Activated CD8-positive, alpha-beta memory T cell treated with anti-CD3 and anti-CD28 coated beads, Interleukin-2, amount 50 U/mL, for 48 hours (primary cell): ENCODE results near the gene SMC1B.
"Not testable (repeated sequence)": the region's sequence is repeated elsewhere in the genome, so short reads cannot be mapped to it uniquely, and the experiment has no call there.

Experiments
- DNase-seq: peaks from one replicate; pipeline ENCODE4 v3.0.0-alpha.2; 2020

SMC1B gene

DNA sequence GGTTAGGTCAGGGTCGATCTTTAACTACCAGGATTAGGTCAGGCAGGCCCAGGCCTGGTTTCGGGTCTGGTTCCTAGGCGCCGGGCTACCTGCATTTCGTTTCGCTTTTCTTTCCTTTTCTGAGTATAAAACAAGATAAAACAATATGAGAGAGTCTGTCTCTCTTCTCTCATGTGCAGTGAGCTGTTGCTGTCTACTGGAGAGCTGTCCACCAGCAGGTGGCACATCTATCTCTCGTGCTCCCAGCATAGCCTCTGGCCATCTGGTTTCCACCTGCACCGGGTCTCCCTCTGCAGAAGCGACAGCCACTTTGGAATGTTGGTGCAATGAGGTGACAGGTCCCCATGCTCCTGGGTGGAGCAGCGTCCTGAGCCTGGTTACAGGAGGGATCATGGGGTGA is 27.7 kb upstream of the SMC1B start:
- DNase-seq = peak; percentile 59

DNA sequence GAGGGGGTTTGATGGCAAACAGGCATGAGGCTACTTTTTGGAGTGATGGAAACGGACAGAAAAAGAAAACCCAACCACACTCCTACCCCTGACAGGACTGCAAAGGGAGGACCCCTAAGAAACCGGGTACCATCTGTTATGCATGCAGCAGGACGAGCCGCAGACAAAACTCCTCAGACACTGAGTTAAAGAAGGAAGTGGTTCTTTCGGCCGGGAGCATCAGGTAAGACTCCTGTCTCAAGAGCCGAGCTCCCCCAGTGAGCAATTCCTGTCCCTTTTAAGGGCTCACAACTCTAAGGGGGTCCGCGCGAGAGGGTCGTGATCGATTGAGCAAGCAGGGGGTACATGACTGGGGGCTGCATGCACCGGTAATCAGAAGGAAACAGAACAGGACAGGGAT is 27.3 kb upstream of the SMC1B start:
- not testable (repeated sequence) for DNase-seq

DNA sequence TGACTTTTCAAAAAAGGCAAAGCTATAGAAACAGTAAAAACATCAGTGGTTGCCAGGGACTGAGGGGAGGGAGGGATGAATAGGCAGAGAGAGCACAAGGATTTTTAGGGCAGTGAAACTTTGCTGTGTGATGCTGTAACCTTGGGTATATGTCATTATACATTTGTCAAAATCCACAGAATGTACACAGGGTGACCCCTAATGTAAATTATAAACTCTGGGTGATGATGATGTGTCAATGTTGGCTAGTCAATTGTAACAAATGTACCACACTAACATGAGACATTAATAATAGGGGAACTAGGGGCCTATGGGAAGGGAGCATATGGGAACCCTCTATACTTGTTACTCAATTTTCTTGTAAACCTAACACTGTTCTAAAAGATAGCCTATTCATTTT is 24.9 kb upstream of the SMC1B start:
- DNase-seq = no peak

DNA sequence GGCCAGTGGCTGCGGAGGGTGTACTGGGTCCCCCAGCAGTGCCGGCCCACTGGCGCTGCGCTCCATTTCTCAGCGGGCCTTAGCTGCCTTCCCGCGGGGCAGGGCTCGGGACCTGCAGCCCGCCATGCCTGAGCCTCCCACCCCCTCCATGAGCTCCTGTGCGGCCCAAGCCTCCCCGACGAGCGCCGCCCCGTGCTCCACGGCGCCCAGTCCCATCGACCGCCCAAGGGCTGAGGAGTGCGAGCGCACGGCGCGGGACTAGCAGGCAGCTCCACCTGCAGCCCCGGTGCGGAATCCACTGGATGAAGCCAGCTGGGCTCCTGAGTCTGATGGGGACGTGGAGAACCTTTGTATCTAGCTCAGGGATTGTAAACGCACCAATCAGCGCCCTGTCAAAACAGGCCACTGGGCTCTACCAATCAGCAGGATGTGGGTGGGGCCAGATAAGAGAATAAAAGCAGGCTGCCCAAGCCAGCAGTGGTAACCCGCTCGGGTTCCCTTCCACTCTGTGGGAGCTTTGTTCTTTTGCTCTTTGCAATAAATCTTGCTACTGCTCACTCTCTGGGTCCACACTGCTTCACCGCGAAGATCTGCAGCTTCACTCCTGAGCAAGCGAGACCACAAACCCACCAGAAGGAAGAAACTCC is 23.6 kb upstream of the SMC1B start:
- not testable (repeated sequence) for DNase-seq

DNA sequence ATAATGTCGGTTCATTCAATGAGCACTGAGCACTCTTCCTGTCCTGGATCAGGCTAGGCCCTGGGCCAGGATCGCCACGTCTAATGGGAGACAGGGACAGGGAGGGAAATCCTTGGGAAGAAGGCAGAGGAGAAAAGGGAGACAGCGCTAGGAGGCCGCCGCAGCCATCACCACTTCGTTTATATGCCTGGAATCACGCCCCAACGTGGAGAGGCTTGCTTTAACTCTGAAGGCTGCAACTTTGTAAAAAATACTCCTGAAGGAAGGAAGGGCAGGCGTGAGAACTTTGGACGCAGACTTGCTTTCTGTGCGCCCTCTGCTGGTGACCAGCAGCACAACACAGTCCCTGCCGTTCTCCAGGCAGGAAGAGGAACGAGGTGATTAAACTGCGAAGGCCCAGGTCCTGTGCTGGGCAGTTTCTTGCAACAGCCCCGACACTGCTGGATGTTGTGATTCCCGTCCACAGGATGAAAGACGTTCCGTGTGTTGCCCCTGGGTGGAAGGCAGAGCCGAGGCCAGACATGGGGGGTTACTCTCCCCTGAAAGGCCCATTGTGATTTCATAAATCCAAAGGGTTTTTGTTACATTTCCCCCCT is 22.2 kb upstream of the SMC1B start:
- DNase-seq = peak; percentile 89

DNA sequence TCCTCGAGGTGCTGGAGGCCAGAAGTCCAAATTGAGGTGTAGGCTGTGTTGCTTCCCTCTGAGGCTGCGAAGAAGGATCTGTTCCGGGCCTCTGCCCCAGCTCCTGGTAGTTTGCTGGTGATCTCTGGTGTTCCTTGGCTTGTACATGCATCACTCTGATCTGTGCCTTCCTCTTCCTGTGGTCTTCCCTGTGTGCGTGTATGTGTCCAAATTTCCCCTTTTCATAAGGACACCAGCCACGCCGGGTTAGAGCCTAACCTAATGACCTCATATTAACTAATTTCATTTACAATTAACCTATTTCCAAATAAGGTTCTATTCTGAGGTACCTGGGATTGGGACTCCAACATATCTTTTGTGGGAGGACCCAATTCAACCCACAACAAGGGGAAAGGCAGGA is 21.6 kb upstream of the SMC1B start:
- DNase-seq = no peak

DNA sequence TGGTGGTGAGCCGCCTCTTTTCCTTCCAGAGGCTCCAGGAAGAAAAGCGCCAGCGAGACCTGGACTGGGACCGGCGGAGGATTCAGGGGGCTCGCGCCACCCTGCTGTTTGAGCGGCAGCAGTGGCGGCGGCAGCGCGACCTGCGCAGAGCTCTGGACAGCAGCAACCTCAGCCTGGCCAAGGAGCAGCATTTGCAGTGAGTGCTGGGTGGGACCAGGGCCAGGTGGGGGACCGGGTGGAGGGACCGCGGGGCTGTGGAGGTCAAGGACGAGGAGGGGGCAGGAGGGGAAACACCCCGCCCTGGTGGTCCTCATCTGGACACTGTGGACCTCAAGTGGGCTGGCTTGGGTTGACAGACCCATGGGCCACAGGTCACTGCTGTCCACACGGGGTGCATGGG is 17.5 kb upstream of the SMC1B start:
- DNase-seq = no peak

DNA sequence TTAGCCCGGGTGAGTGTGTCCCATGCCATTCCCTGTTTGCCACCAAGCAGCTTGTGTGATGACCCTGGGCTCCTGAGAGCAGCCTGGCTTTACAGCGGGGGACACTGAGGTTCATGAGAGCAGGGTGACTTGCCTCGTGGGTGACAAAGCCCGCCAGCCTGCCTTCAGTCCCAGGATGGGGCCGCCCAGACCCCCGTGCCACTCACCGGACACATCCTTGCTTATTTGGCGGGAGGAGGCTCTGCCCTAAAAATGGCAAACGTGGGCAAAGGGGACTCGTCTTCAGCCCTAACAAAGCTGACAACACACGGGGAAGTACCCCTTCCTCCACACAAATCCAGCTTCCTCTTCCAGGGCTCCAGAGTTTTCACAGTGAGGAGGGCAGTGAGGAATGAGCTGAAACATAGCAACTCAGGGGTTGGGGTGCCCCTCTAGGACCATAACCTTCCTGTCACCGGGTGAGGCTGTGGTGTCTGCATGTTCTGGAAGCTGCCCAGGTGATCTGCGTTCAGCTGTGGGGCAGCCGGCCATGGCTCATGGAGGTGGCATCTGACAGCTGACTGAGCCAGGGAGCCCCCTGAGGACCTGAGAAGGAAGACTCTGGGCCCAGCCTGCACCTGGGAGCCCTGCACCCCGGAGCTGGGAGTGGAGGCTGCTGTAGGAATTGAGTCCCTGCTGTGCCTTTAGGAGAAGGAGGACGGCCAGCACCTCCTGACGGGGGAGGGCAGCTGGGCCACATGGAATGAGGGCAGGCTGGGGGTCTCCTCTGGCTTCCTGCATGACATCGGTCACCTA is 16.8 kb upstream of the SMC1B start:
- DNase-seq = no peak

DNA sequence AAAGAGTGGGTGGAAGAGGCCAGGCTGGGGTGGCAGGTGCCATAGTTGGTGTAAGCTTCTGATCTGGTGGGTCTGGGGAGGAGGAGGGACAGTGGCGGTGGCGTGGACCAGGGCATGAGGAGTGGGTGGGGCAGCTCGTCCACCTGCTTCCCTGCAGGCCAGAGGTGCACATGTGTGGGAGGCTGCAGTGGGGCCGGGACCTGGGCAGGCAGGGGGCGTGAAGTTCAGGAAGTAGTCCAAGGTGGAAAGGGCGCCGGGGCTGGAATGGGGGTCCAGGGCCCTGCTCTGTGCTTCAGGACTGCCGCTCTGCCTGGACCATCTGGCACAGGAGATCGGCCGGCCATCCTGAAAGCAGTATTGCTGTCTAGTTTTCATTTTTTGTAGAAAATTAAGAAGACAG is 16.0 kb upstream of the SMC1B start:
- DNase-seq = no peak

DNA sequence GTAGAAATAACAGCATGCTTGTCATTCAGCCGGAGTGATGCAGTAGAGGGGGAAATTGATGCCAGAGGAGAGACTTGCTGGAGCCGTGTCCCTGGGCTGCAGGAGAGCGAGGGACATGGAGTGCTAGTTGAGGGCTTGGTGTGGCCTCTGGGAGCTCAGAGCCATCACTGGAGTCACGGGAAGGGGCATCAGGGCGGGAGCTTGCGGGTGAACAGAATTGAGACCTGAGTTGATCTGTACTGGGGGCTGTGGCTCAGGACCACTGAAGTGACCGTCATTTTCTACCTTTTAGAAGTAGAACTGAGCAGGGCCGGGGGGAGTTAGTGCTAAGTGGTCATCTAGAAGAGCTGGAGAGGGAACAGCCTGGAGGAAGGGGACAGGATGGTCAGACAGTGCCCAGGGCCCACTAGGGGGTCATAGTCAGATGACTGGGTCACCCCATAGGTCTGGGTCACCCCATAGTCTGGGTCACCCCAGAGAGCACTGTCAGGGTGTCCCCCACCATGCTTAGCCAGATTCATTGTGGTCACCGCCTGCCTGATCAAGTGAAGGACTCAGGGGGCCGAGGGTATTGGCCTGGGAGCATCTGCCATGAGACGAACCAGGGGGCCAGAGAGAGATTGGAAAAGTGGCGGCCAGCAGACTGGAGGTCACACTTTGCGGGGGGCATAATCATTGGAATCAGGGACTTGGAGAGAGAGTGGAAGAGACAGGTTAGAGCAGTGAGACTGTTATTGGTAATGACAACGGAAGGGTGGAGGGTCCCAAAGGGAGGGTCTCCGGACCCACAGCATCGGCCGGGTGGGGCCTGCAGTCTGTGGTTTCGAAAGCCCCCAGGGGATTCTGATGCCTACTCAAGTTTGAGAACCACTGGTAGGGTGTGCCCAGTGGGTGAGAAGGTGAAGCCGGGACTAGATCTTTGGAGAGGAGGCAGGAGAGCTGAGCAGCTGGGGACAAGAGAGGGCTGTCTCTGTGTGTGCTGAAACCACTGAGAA is 15.3 kb upstream of the SMC1B start:
- no peak for DNase-seq

DNA sequence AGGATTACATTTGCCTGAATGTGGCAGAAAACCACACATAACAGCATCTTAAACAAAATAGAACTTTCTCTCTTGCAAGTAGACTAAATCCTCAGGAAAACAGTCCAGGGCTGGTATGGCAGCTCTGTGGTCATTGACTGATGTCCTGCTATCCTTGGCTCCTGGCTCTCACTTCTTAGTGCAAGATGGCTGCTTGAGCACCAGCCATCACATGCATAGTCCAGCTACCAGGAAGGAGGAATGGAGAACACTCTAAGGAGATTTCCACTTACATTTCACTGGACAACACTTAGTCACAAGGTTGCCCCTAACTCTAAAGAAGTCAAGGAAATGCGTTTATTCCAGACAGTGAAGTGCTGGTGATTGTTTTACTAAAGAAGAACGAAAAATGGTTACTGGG is 13.7 kb upstream of the SMC1B start:
- DNase-seq = no peak

DNA sequence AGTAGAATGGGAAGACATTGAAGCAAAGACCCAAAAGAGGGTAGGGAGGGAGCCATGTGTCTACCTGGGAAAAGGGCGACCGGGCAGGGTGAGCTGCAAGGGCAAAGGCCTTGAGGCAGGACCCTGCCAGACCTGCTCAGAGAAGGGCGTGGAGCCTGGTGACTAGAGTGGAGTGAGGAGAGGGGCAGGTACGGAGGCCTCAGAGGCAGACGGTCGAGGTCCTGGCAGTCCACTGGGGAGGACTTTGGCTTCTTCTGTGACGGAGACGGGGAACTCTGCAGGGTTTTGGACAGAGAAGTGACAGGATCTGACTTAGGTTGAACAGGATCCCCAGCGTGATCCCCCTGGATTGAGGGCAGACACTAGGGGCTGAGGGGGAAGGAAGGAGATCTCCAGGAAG is 13.0 kb upstream of the SMC1B start:
- DNase-seq = no peak

DNA sequence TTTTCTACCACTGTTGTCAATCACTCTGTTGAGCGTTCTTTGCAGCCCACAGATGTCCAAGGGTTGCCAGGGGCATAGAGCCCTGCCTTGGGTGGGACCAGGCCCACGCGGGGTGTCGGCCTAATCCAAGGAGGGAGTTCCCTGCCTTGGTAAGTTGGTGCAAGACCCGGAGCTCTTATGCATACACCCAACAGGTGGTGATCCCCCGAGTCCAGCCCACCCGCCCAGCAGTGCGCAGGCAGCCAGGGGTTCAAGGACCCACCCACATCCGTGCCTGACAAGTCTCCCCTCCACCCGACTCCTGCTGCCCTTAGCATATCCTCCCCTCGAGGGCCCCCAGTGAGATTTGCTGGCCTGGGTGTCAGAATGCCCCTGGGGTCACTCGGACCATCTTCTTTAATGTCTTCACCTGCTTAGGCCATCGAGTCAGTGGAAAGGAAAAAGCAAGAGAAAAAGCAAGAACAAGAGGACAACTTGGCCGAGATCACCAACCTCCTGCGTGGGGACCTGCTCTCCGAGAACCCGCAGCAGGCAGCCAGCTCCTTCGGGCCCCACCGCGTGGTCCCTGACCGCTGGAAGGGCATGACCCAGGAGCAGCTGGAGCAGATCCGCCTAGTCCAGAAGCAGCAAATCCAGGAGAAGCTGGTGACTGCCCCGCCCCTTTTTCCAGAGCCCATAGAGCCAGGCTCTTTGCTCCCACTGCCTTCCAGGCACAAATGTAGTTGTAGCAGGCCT is 12.3 kb upstream of the SMC1B start:
- no peak for DNase-seq

DNA sequence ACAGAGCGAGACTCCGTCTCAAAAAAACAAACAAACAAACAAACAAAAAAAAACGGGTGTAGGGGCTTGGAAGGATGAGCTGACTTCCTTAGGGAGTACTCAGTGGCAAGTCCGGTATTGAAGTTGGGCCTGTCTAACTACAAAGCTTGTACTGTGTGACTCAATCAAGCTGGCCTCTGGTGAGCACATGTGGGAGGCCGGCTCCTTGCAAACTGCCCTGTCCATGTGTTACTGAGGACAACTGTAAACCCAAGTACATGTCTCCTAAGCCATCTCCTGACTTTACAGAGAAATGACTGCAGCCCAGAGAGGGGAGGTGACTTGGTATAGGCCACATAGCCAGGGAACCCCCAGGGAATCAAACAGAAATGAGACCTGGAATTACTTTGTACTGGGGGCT is 11.7 kb upstream of the SMC1B start:
- no peak for DNase-seq

DNA sequence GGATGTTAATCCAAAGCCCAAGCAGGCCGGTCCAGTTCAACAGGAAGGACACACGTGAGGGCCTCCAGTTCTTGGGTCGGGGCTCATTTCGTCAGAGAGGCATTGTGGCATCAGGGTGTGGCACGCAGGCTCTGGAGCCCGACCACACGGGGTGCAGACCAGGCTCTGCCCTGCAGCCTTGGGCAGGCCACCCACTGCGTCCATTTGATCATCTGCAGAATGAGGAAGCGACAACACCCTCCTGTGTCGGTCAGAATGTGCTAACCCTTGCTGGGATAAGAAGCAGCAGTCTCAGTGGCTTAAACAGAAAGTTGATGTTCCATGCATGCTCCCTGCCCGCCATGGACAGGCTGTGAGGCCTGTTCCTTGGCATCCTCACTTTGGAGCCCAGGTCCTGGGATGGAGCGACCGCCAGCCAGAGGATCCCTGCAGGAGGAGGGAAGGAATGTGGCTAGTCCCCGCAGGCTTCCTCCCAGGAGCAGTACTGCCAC is 10.9 kb upstream of the SMC1B start:
- peak; percentile 28 for DNase-seq

DNA sequence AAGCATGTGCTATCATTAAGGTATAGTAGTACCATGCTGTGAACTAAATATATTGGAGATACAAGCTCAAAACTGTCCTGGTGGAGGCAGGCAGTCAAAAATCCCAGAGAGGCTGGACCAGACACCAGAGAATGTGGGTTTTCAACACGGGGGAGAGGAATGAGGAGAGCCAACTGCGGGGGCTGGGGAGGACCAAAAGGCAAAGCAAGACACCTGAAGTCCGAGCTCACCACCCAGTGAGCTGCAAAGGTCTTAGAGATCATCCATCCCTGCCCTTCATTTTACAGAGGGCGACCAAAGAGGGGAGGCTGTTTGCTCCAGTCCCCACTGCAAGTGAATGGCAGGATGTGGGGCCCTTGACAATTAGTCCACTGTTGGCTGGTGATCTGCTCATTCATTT is 10.1 kb upstream of the SMC1B start:
- DNase-seq = peak; percentile 22

DNA sequence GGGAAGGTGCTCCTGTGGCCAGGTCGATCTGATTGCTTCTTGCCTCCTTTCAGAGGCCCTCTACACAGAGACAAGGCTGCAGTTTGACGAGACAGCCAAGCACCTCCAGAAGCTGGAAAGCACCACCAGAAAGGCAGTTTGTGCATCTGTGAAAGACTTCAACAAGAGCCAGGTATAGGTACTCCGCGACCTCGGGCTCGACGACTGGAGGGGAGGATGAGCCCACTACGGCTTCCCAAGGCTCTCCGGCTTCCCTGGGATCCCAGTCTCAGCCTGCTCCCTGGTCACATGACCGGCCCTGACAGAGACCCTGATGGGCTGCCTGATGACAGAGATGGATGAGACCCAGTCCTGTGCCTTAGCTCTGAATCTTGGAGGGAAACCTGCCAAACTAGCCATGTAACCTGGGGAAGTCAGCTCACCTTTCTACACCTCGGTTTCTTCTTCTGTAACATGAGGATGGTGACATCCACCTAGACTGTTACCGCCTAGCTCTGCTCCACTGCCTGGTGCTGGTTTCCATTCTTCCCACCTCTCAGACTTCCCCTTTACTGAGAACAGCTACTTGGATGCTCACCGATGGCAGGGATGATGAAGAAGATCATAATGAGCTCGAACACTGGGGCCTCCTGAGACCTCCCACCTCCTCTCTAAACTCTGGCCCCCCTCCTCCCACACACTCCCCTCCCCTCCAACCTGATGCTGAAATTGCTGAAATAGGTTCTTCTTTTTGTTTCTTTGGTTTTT is 9.0 kb upstream of the SMC1B start:
- DNase-seq = peak; percentile 48

DNA sequence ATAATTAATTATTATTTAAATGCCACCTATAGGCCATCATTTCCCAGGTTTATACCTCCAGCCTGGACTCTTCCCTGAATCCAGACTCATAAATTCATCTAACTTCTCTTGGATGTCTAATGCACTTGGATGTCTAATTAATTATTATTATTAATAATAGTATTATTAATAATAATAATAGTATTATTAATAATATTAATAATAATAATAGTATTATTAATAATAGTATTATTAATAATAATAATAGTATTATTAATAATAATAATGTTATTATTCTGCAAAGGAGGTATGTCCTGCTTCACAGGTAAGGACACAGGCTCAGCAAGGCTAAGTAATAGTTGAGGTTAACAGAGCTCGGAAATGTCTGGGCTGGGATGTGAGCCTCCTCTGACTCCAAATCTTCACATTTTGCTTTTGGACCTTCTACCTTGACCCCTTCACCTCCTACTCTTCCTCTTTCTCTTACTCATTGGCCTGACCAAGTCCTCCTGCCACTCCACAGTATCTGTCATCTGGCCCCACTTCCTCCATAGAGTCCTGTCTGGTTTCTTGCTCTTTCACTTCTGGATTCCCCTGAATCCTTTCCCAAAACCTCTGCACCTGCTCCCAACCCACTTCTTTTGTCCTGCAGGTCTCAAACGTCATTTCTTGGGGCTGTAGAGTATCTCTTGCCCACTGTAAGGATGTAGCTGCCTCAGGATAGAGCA is 8.1 kb upstream of the SMC1B start:
- DNase-seq = no peak

DNA sequence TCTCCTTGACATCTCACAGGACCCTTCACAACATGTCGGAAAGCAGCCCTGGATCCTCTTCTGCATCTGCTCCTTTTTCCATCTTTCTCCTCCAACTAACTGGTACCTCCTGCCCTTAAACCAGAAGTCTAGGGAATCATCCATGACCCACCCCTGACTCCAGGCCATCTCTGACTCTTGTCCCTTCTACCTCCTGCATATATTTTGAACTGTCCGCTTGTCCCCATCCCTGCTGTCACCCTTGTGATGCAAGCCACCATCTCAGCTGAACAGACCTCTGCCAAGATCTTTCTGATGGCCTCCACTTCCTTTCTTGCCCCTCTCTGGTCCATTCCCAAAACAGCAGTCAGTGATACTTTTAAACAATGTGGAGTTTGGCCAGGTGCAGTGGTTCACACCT is 7.1 kb upstream of the SMC1B start:
- peak; percentile 32 for DNase-seq

DNA sequence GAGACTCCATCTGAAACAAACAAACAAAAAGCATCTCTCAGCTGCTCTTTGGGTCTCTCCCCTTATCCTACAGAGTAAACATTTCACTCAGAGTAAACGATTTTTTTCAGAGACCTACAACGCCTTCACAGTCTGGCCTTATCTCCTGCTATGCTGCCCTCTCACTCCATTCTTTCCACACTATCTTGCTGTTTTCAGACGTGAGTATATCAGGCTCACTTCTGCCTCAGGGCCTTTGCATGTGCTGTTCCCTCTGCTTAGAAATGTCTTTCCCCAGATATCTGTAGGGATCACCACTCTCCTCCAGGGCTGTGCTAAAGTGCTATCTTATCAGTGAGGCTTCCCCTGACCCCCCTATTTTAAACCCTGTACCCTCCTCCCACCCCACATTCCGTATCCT is 6.6 kb upstream of the SMC1B start:
- DNase-seq = no peak

DNA sequence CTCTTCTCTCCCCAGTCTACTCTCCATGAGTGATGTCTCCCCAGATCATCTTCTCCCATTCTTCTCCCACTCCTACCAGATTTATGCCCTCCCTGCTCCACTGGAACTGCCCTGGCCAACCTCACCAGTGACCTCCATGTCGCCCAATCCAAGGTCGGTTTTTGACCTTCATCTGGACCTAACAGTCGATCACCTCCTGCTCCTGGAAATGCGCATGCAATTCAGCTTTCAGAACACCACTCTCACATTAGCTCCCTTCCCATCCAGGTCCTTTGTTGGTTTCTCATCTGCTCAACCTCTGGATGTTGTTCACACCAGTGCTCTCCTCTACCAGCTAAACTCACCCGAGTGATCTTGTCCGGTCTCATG is 5.4 kb upstream of the SMC1B start:
- DNase-seq = no peak
